Measurements from ENCODE around the gene GALNS.

GALNS gene

DNA sequence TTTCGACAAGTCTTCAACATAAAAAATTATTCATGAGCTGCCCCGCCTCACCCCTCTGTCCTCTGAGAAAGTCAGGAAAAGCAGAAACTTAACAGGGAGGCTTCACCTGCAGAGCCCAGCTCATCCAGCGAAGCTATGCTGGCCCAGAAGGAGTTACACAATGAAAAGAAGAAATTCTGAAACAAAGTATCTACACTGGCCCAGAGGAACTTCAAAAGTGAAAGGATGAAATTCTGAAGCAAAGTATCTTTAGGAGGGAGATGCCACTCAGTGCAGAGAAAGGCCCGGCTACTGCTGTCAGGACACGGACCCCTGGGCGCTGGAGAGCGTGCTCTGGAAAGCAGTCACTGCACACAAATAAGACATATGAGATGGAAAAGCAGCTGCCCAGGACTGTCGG lies 1.6 kb downstream of the GALNS start:
- DNase-seq: no peak

DNA sequence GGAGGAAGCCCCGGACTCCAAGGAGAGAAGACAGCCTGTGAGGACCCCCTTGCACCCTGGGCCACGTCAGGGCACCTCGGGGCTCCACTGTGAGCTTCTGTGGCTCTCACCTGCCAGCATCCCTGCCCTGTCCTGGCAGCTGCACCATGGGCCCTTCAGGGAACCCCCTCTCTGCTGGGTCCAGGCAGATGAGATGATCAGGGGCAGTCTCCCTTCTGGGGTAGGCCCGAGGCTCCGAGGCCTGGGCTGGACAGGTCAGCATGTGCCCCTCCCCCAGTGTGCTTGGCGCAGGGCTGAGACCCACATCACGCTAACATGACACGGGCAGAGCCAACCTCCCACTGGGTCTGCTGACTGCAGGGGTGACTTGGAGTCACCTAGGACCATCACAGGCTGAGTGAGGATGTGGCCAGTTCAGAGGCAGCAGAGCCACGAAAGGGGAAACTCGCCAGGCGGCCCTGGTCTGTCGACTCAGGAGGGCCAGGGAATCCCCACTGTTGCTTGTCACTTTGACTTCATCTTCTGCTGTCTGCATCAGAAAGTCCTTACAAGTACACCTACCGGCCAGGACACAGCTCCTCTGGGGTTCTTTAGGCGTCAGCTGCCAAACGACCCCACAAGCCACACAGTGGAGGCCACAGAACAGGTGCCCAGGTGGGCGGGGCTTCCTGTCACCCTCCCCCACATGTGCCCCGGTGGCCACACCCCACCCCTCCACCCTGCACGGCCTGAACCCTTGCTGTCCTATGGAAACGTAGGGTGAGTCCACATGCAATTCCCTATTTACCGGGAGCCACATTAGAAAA lies 2.2 kb downstream of the GALNS start:
- no peak for DNase-seq

DNA sequence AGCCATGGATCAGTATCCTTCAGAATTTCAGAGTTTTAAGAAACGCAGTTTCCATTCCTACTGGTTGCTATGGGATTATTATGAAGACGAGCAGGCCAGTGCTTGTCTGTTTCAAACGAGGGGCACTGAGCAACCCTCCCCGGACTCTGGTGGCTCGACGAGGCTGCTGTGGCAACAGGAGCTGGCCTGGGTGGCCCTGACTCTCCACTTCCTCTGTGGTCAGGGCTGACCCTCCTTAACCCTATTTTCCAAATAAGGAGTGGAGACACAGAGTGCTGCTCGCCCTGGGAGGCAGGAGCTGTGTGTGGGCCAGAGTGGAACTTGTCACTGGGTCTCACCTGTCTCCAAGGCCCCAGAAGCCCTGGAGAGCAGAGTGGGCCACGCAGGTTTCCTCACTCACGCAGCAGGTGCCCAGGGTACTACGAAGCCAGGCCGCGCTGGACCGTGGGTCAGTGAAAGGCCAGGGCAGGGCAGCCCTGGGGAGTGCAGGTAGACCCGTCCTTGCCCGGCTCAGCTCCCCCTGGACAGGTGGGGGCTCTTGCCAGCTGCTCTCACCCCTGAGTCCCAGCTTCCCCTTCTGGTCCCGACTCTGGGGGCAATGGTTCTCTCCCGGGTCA lies 3.3 kb downstream of the GALNS start:
- no peak for DNase-seq

DNA sequence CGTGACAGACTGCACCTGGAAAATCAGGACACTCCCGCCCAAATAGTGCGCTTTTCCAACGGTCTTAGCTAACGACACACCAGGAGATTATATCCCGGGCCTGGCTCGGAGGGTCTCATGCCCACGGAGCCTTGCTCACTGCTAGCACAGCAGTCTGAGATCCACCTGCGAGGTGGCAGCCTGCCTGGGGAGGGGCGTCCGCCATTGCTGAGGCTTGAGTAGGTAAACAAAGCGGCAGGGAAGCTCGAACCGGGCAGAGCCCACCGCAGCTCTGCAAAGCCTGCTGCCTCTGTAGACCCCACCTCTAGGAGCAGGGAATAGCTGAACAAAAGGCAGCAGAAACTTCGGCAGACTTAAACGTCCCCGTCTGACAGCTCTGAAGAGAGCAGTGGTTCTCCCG lies 5.1 kb downstream of the GALNS start:
- DNase-seq: no peak

DNA sequence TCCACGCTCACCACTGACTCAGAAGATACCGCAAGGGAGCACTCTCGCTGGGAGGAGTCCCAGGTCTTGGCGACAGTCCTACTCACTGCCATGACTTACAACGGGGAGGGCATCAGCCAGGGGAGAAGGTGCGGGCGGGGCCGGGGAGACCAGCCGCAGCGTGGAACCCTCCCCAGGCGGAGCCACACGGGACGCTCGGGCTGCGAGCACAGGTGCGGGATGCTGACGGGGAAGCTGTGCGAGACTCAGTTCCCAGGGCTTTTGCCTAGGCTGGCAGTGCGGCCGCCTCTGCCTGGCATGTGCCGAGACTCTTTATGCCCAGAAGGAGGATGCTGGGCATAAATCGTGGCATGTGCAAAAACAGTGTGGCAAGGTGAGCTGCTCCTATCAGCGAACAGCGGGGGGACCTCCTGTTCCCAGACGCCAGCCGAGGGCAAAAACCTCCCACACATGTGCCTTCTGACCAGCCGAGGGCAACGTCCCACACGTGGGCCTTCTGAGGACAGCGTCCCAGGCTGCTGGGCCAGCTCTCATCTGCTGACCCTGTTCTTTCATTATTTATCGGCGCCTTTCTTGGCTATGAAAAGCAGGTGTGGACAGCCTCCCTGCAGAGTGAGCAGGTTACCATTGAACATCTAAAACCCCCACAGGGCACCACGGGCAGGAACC lies 6.1 kb downstream of the GALNS start:
- DNase-seq: no peak

DNA sequence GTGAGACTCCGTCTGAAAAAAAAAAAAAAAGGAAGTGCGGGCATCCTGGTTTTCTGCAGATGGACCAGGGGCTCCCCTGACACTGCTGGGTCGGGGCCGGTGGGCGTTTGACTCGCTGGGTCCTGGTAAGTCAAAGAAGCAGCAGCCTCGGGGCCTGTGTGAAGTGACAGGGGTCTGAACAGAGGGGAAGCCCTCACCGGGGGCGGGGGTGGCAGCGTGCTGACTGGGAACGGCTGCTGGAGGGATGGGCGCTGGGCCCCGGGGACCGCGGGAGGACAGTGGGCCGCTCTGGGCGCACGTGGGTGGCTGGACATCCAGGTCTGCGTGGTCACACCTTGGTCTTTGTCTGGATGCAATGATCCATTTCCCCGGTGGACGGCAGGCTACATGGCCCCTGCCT lies 8.2 kb downstream of the GALNS start:
- no peak for DNase-seq

DNA sequence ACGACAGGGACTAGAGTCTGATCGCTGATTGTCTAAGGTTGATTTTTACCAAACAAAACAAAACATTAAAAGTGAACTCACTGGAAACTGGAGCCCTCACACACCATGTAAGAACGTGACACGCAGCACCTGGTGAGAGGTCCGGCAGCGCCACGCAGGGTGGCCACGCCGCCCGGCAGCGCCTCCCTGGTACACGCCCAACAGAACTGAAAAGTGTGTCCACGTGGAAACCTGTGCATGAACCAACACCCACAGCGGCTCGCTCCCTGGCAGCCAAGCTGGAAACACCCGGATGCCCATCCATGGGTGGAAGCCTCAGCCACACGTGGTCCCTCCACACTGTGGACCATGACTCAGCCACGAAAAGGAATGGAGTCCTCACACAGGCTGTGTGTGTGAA lies 9.1 kb downstream of the GALNS start:
- no peak for DNase-seq

DNA sequence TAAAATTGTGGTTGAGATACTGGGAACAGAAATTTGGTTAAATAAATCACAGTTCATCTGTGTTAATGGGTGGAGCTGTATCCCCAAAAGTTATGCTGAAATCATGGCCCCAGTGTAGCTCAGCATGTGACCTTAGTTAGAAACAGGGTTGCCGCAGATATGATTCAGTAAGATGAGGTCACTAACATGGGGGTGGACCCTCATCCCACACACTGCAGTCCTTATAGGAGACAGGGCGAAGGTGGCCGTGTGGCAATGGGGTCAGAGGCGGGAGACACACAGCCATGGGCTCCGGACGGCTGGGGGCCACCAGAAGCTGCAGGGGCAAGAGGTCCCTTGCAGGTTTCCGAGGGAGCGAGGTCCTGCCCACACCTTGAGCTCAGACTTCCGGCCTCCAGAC lies 10.7 kb downstream of the GALNS start:
- DNase-seq: no peak

DNA sequence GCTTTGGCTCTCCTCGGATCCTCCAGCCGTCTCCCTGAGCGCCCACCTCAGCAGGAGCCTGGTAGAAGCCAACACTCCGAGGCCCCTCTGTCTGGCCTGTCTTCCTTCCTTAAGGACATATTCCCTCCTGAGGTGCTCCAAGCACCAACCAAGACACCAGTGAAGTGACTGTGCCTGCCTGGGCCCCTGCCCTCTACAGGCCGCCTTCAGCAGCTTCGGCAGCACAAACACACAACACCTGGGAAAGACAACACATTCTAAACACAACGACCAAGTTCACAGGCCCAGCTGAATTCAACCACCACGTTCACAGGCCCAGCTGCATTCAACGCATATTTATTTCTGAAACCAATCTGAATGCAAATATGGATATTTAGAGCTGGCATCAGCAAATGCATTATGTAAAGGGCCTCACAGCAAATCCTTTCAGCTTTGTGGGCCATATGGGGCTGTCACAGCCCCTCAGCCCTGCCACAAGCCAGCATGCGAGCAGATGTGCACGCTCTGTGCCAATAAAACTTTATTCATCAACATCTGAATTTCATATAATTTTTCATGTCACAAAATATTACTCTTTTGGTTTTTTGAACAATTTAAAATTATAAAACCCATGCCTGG lies 12.2 kb downstream of the GALNS start:
- DNase-seq: no peak

DNA sequence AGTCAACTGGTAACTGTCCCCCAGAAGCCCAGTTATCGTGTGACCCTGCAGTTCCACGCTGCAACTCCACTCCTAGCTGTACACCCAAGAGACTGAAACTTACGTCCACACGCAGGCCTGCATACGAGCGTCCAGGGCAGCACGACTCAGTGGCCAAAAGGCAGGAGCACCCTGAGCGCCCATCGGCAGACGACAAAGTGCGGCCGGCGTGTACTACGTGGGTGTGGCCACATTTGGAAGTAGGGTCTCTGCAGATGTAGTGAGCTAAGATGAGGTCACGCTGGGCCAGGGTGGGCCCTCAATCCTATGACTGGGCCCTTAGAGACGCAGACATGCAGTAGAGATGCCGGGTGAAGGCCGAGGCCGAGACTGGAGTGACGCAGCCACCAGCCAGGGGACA lies 13.5 kb downstream of the GALNS start:
- no peak for DNase-seq

DNA sequence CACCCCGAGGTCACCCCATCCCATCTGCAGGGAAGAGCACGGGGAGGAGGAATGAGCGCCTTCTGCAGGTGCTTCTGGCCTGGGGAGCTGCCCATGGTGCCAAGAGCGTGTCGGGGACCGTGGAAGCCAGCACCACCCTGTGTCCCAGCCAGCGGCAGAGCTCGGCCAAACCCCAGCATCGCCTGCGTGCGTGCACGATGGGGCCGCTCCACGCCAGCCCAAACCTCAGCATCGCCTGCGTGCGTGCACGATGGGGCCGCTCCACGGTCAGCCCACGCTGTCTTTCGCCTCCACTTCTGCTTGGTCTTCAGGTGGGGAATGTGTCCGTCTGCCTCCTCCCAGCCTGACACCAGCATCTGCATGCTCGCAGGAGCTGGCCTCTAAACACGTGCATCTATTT lies 13.9 kb downstream of the GALNS start:
- no peak for DNase-seq

DNA sequence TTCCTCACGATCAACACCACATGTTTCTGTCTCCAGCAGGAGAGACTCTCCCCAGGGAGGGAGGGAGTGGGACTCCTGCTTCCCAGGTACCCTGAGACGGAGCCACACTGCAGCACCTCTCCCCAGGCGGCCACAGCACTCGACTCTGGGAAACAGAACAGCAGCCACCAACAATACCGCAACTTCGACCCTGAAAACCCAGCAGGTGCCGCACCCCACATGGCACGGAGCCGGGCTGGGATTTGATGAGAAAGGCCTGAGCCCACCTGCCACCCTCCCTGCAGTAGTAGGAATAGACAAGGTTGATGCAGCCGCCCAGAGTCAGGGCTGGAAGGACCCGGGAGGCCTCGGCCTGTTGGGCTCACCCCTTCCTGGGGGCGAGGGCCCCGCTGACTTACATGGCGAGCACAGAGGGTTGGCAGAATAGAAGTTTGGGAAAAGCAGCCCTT lies 14.4 kb downstream of the GALNS start:
- DNase-seq: no peak

DNA sequence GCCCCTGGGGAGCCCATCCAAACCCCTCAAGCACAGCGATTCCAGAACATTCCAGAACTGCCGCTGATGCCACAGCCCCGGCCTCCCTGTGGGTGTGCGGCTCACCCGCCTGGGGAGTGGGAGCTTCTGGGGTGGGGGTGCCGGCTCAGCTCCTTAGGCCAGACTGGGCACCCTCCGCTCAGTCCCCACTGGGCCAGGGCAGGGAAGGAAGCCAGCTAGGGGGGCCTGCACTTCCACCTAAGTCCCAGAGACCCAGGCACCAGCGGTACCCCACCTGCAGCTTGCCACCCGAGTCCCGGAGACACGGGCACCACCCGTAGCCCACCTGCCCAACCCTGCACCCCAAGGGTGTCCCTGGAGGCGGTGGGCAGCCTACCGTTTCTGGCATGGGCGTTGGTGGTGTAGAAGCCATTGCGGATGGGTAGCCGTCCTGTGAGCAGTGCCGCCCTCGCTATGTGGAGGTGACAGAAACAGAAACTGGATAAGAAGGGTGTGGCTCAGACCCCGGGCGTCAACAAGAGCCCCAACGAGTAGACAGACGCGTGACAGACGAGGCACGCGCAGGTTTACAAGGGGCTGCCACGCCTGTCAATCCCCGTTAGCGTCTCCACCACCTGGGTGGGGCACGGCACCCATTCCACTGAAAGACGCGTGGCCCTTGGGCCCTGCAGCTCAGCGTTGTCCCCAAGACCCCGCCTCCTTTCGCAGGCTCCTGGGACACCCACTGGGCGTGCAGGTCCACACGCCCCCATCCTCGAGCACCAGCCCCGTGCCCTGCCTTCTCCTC lies 15.0 kb downstream of the GALNS start:
- no peak for DNase-seq

DNA sequence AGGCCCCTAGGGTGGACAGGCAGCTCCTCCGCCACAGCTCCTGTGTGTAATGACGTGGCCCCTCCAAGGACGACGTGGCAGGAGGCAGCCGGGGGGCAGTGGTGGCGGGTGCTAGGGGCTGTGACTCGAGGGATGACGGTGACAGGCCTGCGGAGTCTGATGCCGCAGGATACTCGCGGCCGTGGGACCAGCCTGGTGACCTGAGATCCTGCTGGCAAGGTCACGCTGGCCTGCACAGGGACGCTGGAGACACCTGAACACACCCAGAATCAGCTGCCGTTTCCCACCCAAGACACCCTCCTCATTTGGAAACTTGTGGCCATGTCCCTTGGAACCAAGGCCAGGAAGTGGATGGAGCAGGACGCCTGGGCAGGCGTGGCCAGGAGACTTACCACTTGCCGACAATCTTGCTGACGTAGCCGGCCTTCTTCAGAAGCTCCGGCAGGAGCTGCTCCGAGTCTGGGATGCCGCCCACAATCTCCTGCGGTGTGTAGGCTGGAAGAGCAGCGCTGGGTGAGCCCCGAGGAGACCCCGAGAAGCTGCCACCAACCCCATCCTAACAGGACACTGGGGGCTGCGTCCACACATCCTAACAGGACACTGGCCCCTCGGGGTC lies 16.0 kb downstream of the GALNS start:
- no peak for DNase-seq

DNA sequence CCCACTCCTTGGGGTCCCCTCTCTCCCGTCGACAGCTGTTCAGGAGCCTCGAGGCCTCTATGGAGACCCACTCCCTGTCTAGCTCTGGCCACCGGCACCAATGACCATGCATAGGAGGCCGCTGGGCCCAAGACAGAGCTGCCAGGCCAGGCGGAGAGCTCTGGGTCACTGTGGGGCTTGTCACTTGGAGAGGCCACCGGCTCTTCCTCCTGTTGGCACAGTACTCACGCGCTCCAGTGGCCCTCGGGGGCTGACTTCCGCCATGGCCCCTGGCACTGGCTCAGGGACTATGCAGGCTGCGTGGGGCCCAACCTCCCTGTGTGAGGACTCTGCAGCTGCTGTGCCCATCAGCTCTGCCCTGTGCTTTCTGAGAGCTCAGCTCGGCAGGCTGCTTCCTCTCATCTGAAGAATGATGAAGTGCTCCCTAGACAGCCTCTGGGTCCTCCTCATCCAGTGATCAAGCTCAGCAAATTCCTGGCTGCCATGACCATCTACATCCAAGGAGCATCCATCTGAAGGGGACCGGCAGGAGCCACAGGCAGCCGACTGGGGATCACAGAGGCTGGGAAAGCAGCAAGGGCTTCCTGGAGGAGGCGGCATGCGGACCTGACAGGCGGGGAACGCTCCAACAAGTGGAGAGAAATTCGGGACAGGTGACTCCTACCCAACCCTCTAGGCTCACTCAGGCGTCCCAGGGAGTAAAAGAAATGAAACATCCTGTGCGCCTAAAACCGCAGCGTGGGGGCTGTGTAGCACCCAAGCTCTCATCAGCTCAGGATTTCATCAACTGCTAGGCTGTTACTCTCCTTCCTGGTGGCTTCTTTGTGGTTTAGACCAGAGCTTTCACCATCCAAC lies 16.8 kb downstream of the GALNS start:
- DNase-seq: no peak

DNA sequence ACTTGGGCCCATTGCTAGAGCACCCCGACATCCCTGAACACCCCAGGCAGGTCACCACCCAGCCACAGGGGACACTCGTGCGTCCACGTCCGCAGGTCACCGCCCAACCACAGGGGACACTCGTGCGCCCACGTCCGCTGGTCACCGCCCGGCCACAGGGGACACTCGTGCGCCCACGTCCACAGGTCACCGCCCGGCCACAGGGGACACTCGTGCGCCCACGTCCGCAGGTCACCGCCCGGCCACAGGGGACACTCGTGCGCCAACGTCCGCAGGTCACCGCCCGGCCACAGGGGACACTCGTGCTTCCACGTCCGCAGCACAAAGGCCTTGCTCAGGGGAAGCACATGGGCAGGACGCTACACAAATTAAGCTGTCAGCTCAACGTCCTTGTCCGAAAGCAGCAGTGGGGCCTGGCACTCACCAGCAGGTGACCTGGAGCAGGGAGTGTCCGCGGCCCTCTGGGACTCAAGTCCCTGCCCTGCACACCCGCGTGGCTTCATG lies 17.7 kb downstream of the GALNS start:
- no peak for DNase-seq

DNA sequence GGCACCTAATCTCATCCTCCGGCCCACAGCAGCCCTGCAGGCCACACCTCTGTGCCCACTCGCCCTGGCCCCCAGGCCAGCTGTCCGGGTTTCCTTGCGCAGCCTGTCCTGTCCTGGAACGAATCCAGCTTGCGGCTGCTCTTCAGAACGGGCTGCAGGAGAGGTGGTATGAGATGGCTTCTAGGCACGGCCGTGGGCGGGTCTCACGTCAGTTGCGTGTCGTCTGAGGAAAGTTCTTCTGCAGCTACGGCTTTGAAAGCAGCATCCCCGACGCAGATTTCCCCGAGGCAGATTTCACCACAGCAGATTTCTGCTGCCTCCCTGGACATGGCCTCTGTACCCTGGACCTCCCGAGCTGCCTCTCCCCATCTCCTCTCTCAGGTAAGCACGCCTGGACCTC lies 18.2 kb downstream of the GALNS start:
- no peak for DNase-seq

DNA sequence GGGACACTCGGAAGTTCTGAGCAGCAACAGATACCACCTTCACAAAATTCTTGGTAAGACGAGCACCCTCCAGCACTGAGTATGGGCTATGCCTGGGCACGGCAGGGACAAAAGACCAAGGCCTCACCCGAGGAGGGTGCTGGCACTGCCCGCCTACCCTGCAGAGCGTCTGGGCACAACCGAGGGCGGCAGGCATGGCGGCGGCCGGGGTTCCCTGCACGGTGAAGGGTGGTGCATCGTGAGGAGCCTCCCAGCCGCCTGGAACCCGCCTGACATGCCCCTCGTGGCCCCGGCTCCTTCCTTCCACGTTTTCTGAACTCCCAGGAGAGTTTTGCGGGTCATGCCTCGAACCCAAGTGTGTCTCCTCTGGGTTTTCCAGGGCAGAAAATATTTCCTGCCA lies 18.9 kb downstream of the GALNS start:
- DNase-seq: no peak

DNA sequence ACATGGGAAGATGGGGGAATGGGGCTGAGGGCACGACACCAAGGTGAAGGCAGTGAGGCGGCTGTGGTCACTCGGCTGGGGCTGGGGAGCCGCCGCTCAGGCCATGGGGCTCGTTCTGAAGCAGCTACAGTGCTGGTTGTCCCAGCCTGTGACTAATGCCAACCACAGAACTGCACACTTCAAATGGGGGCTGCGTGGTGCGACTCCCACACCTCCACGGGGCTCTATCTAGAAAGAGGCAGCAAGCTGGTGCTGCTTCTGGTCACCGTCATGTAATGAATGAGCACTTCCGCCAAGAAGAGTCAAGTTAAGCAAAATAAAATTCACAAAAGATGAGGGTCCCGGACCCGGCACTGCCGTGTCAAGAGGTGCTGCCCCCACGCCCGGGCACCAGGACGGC lies 20.0 kb downstream of the GALNS start:
- DNase-seq: no peak

DNA sequence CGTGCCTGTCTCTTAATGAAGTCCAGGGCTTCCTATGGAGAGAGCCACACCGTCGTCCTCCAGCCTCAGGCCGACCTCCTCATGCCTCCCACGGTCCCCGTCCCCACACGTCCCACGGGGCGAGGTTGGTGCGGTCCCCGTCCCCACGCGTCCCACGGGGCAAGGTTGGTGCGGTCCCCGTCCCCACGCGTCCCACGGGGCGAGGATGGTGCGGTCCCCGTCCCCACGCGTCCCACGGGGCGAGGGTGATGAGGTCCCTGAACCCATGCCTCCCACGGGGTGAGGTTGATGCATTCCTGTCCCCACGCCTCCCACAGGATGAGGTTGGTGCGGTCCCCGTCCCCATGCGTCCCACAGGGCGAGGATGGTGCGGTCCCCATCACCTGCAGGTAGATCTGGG lies 20.9 kb downstream of the GALNS start:
- no peak for DNase-seq

DNA sequence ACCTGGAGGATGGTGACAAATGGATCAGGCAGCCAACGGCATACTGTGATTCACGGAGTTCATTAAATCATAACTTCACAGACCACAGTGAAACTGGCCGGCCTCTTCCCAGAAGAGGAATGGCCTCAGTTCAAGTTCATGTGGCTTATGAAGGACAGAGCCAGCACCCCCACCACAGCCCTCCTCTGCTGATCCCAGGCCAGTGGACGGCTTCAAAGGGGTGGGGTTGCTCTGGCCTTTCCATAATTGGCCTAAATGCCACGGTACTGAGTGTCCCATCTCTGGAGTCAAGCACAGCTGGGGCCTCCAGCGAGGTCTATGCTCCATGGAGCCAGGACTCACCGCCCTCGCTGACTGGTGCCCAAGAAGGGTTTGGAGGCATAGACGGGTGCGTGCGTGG lies 21.4 kb downstream of the GALNS start:
- DNase-seq: no peak
